ENCODE measurements around the gene CCL25. TPM values are rescaled to one million over a fixed set of nuclear protein-coding genes. Genes with fewer than 3 reads are reported as not detected.

CCL25 gene
- total and polyA plus RNA-seq, 2 donors (not counting 3 experiments of a cell fraction or from before 2014, with no cell fraction given) = not detected

GRCh38 chr19:8089664-8090601, 37.4 kb downstream of the CCL25 start:
- Histone ChIP-seq H3K9me1 (replicated peaks; ENCODE audit: control insufficient read depth, extremely low read depth, insufficient read depth, low read length) (no peaks in the 10 kb centered on the region), H3K4me1 (ENCODE audit: control insufficient read depth, extremely low read depth, insufficient read depth, low read length) (no peaks in the 10 kb centered on the region)

More at GRCh38 chr19:8089664-8090601, 37.4 kb downstream of the CCL25 start:
- dilution Hi-C loops (cut with MboI; ENCODE audit: extremely low pct_ligation_motif_present, low sequenced_read_pairs) (no loop called here), intact Hi-C loops (cut with micrococcal nuclease) (no loop called here)
- BruUV-seq (replicated peaks) = no TSS peak
- H3K27ac ChIP-seq (ENCODE audit: insufficient read depth, low read depth, low read length) = no peak overlapping the region
- H3K4me3 ChIP-seq (replicated peaks in 1 of 3; ENCODE audit: insufficient read depth in 1 of 3, low read depth in 1 of 3, low read length in 3 of 3) = no peak overlapping the region
- H3K27me3 ChIP-seq (ENCODE audit: control insufficient read depth in 2 of 2, insufficient read depth in 2 of 2, low read length in 2 of 2) = no peaks in the 10 kb centered on the region
- no peak for TF ChIP-seq FOS (IDR thresholded peaks at IDR 0.05; ENCODE audit: borderline replicate concordance, insufficient read depth, low read length)
- no peak for TF ChIP-seq POLR2AphosphoS5 (IDR thresholded peaks at IDR 0.05; ENCODE audit: insufficient read depth, low read depth, low read length)
- TF ChIP-seq EZH2 (IDR thresholded peaks at IDR 0.05; ENCODE audit: borderline replicate concordance, low read depth, low read length, severe bottlenecking) = no peak
- TF ChIP-seq JUN (IDR thresholded peaks at IDR 0.05; ENCODE audit: borderline replicate concordance, insufficient read depth, insufficient read length, low read depth) = no peak
- no peak for TF ChIP-seq MYC (IDR thresholded peaks at IDR 0.05; ENCODE audit: low read depth, low read length)
- TF ChIP-seq CTCF (IDR thresholded peaks at IDR 0.05; ENCODE audit: extremely low read depth in 1 of 2, insufficient read depth in 1 of 2, low read depth in 1 of 2, low read length in 2 of 2) = no peak
- TF ChIP-seq GATA2 (IDR thresholded peaks at IDR 0.05; ENCODE audit: insufficient read depth, insufficient read length, low read depth, low read length) = no peak
- TF ChIP-seq MAX (IDR thresholded peaks at IDR 0.05; ENCODE audit: insufficient read depth, insufficient read length) = no peak
- no peak for TF ChIP-seq POLR2A (IDR thresholded peaks at IDR 0.05; ENCODE audit: low read depth, low read length)
- H3K9ac ChIP-seq (replicated peaks; ENCODE audit: extremely low read depth, insufficient read depth, low read length) = no peak overlapping the region
- POLR2A ChIA-PET = no interaction called here
- no peaks in the 10 kb centered on the region for H3K9me3 ChIP-seq (replicated peaks; ENCODE audit: control insufficient read depth, insufficient read depth, low read length)
- FAIRE-seq (no peak), DNase-seq (ENCODE audit: low read depth, low spot score) (no peak)
- H4K20me1 ChIP-seq (replicated peaks; ENCODE audit: control insufficient read depth, extremely low read depth, insufficient read depth, low read length) = no peaks in the 10 kb centered on the region
- H3K4me2 ChIP-seq (ENCODE audit: insufficient read depth, low read length) = no peak overlapping the region
- CTCF ChIA-PET = no interaction called here
- H3K79me2 ChIP-seq (ENCODE audit: control insufficient read depth, insufficient read depth, low read length) = no peaks in the 10 kb centered on the region
- H2AFZ ChIP-seq (ENCODE audit: low read depth, low read length) = no peak overlapping the region
- no peaks in the 10 kb centered on the region for H3K36me3 ChIP-seq (ENCODE audit: control insufficient read depth in 2 of 2, extremely low read depth in 1 of 2, insufficient read depth in 2 of 2, low read length in 2 of 2)

Measured in endothelial cell of umbilical vein (primary cell).